HG02938 (cell line): ENCODE results near the gene DCLK1.

Experiments
- ATAC-seq: cut with Tn5 transposase; IDR thresholded peaks from one replicate; pipeline ENCODE4 v1.9.1; 2021; ENCODE audit warnings: mild to moderate bottlenecking, moderate library complexity; ENCODE audit not compliant: unreplicated experiment

The DCLK1 gene

DNA sequence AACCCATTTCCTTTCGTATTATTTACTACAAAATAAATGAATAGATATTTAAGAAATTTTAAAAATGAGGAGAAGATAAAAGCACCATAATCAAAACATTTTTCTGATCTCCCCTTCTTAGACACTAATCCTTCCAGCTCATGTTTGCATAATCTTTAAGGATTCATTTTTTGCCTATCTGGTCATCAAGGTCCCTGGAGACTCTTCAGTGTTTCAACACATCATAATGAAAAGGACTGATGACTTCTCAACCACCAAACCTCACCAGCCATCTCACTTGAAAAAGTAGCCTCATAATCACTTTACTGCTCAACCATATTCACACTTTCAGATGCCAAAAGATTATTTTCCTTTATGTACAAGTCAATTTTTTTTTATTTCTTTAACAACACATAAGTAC is 80.1 kb downstream of the DCLK1 start:
- no peak for ATAC-seq

GRCh38 chr13:36046672-36047071 is 84.5 kb downstream of the DCLK1 start:
- ATAC-seq = no peak

GRCh38 chr13:36038785-36039555 is 92.2 kb downstream of the DCLK1 start:
- no peak for ATAC-seq

DNA sequence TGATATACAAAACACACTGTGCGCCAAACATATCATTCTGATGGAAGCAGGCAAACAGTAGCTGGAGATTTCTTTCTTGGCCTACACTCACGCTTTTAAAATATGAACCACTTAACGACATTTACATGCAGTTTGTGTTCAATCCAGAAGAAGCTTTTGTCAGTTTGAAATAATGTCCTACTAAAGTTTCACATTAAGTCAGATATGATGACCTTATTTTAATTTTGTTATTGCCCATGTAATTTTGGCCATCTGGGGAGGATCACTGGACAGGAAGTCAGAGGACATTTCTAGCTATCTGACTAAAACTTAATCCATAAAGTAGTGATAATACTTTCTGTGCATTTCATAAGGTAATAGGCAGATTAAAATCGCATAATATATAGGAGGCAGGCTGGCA is 98.1 kb downstream of the DCLK1 start:
- ATAC-seq = no peak

- ATAC-seq = no peak
Observed at GRCh38 chr13:36031490-36031889, 99.7 kb downstream of the DCLK1 start.

DNA sequence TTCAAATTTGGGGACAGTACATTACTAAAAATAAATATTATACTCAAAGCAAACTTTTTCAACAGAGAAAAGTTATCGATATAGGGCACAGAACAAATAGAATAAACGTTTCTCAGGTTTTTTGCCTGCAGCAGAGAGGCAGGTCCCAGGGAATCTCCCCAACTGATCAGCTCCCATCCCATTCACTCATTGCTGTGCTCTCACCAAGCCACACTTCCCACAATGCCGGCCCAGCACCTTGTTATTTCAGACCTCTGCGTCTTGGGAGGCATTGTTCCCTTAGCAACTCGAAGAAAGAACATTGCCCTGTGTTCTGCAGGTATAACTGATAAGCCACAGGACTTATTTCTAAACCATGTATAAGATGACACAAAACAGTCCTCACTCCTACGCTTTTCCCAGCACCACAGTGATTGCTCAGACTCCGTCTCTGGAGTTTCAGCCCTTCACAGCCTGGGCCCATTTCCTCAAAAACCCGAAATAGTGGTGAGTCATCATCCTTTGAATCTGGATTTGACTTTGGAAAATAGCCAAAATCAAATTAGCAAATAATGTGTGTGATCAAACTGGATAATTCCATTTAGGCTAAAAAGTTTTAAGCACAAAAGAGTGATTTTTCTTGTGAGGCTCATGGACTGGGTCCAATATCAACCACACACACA is 100.4 kb downstream of the DCLK1 start:
- no peak for ATAC-seq

DNA sequence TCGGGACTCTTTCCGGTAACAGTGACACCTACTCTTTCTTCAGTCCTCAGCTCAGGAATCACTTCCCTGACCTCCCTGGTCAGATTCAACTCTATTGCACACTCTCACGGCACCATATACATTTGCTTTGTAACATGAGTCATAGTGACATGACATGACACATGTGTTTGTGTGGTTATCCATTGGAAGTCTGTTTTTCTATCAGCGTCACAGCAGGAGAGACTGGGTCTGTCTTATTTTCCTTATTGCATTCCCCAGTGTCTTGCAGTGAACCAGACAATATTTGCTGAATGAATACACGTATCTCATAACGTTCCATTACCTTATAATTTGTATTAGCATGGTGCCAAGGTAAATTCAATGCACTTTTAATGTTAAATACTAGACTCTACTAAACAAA is 102.0 kb downstream of the DCLK1 start:
- no peak for ATAC-seq

DNA sequence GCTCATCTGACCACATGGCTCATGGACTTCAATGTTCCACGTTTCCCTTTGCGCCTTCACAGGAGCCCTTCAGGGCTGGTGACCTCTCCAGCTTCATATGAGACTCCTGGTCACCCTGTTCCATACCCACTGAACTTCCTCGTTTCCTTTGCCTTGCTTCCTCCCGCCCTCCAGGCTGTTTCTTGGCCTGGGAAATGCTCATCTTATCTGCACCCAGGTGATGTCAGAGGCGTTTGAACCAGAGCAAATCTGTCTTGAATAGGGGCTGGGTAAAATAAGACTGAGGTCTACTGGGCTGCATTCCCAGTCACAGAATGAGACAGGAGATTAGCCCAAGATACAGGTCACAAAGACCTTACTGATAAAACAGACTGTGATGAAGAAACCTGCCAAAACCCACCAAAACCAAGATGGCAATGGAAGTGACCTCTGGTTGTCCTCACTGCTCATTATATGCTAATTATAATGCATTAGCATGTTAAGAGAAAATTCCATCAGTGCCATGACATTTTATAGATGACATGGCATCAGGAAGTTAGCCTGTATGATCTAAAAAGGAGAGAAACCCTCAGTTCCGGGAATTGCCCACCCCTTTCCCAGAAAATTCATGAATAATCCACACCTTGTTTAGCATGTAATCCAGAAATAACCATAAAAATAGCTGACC is 102.7 kb downstream of the DCLK1 start:
- ATAC-seq = no peak

- ATAC-seq = no peak
Observed at GRCh38 chr13:36026531-36026930, 104.7 kb downstream of the DCLK1 start.

DNA sequence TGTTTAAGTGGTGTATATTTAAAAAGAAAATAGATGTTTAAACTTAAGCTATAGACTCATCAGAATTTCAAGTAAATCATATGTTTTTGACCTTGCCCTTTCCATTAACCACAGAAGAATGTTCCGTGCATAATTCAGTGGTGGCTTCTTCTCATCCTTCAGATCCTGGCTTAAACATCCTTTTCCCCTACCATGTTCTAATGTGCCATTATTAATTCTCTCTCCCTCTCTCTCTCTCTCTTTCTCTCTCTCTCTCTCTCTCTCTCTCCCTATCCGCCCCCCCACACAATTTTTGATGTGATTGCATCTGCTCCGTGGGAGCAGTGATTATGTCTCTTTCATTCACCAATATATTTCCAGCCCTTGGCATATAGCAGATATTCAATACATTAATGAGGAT is 116.4 kb downstream of the DCLK1 start:
- no peak for ATAC-seq

DNA sequence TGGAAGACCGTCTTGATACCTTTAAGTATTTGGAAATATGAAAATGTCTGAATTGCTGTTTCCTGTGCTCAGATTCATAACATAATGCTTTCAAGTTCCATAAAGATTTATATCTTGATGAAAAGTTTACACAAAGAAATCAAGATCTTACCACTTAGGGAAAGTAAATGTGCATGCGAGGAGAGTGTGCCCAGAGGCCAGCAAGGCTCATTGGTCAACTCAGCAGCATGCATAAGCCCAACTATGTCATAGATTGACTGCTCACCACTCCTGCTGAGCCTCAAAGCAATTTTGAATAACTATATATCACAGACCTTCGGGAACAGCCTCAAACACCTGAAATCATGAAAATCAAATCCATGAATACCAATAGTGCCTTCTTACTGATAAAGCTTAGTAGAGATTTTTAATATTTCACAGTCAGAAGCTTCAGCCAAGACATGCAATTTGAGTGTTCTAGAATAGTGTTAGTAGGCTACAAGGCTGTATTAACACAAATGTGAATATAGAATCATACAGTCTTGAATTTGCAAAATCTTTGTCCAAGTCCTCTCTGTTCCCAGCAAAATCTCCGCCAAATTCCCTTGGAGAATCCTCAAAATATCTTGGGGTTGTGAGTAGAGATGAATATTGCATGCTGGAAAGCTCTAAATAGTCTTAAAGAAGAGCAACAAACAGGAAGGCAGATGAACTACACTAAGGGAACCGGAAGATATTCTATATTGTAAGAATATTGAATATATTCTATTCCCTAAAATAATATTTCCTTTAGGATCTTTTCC is 124.1 kb downstream of the DCLK1 start:
- no peak for ATAC-seq

GRCh38 chr13:36006347-36006746 is 124.8 kb downstream of the DCLK1 start:
- no peak for ATAC-seq

- no peak for ATAC-seq
Observed at GRCh38 chr13:36001561-36001960, 129.6 kb downstream of the DCLK1 start.

- no peak for ATAC-seq
Observed at GRCh38 chr13:36000028-36000427, 131.2 kb downstream of the DCLK1 start.

DNA sequence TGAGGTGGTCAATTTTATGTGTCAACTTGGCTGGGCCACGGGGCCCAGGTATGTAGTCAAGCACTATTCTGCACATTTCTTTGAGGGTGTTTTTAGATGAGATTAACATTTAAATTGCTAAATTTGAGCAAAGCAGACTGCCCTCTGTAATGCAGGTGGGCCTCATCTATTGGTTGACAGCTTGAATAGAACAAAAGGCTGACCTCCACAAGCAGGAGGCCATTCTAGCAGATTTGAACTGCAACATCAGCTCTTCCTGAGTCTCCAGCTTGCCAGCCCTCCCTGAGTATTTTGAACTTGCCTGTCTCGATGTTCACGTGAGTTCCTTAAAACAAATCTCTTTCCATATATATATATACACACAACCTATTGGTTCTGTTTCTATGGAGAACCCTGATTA is 134.8 kb downstream of the DCLK1 start:
- ATAC-seq = no peak

GRCh38 chr13:35995136-35995535 is 136.0 kb downstream of the DCLK1 start:
- no peak for ATAC-seq

GRCh38 chr13:35994131-35994966 is 136.8 kb downstream of the DCLK1 start:
- ATAC-seq = no peak

GRCh38 chr13:35993686-35994085 is 137.5 kb downstream of the DCLK1 start:
- no peak for ATAC-seq

GRCh38 chr13:35992964-35993363 is 138.2 kb downstream of the DCLK1 start:
- ATAC-seq = no peak

- ATAC-seq = no peak
Observed at GRCh38 chr13:35990196-35990595, 141.0 kb downstream of the DCLK1 start.
